ENCODE measurements around the gene DEDD2. TPM values are rescaled to one million over a fixed set of nuclear protein-coding genes. Genes with fewer than 3 reads are reported as not detected.

Gene DEDD2
- polyA plus RNA-seq, 1 of the 3 experiments (the other 2 are of a cell fraction): 30.2 TPM

DNA sequence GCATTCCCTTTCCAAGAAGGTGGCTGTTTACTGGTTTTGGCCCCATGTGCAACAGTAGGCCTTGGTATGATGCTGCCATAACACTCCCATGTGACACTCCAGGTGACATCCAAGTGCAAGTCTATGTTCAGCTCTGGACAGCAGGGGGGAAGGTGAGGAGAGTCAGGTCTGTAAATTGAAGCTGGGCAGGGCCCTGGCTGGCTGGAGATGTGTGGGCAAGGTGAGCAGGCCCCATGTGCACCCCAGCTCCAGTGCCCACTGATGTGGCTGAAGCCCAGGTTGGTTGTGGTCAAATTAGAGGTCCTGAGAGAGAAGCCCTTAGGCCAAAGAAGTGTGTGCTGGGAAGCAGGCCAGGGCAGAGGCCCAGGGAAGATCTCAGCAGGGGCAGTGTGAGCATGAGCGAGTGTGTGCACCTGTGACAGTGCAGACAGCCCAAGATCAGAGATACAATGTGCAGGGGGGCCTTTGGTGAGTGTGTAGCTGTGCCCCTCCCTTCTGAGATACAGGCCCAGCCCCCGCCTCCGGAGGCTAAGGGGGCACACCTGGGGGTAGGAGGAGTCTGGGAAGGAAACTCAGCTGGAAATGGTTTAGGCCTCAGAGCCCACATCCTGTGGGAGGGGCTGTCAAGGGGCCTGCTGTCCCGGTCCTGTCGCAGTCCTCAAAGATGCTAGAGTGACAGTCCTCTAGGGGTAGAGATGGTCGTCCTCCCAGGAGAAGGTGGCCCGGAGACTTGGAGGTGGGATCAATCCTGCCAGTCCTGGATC lies 18.6 kb downstream of the DEDD2 start:
- ChIA-PET POLR2A (no interaction called here), CTCF (interaction anchor here (1.1 to 2.0 kb wide), 4 partner anchors 14 to 99 kb away, joined by 3 to 6 read pairs (median 4); partner anchors contain the start of gene POU2F2)
- Histone ChIP-seq H3K4me1 (ENCODE audit: control insufficient read depth in 1 of 2, insufficient read depth in 2 of 2, low read depth in 1 of 2, low read length in 1 of 2) (no peaks in the 10 kb centered on the region), H4K20me1 (ENCODE audit: insufficient read depth) (0 out of 2 replicates have a peak, but pooled peaks cover 4% of the 10 kb centered on the region), H3K9me3 (no peaks in the 10 kb centered on the region), H3K4me3 (ENCODE audit: low read depth in 2 of 2, low read length in 1 of 2) (no peak overlapping the region), H3K79me2 (ENCODE audit: insufficient read depth) (no peaks in the 10 kb centered on the region; the same call in 1 of the 2 replicates), H3K27me3 (ENCODE audit: insufficient read depth) (no peaks in the 10 kb centered on the region), H3K9me2 (no peaks in the 10 kb centered on the region), H3K27ac (ENCODE audit: low read depth in 2 of 2, low read length in 1 of 2) (no peak overlapping the region), H3F3A (replicated peaks; ENCODE audit: insufficient read depth) (no peaks in the 10 kb centered on the region), H3K4me2 (no peak overlapping the region), H2AFZ (ENCODE audit: low read depth) (no peak overlapping the region), H3K9ac (no peak overlapping the region), H3K36me3 (replicated peaks in 1 of 2; ENCODE audit: control insufficient read depth in 1 of 2, insufficient read depth in 2 of 2, low read length in 1 of 2) (peaks cover 0 to 39% of the 10 kb centered on the region in 2 experiments)
- TF ChIP-seq, protein P1, sequence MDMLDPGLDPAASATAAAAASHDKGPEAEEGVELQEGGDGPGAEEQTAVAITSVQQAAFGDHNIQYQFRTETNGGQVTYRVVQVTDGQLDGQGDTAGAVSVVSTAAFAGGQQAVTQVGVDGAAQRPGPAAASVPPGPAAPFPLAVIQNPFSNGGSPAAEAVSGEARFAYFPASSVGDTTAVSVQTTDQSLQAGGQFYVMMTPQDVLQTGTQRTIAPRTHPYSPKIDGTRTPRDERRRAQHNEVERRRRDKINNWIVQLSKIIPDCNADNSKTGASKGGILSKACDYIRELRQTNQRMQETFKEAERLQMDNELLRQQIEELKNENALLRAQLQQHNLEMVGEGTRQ (IDR thresholded peaks at IDR 0.05; ENCODE audit: borderline replicate concordance, low read depth, low read length): no peak
- TF ChIP-seq NRF1 (IDR thresholded peaks at IDR 0.05; ENCODE audit: low read depth, low read length) (no peak), YY1 (IDR thresholded peaks at IDR 0.05; ENCODE audit: low read depth) (no peak), EP300 (IDR thresholded peaks at IDR 0.05; ENCODE audit: borderline replicate concordance in 1 of 2, low read depth in 1 of 2, low read length in 1 of 2) (no peak), POLR2AphosphoS5 (IDR thresholded peaks at IDR 0.05; ENCODE audit: low read depth, low read length) (no peak), SIN3A (IDR thresholded peaks at IDR 0.05; ENCODE audit: borderline replicate concordance, low read depth, low read length) (no peak), RFX5 (IDR thresholded peaks at IDR 0.05; ENCODE audit: low read length) (no peak), NFIC (IDR thresholded peaks at IDR 0.05; ENCODE audit: borderline replicate concordance) (no peak), TAF1 (IDR thresholded peaks at IDR 0.05; ENCODE audit: borderline replicate concordance, low read depth, low read length) (no peak), SMC3 (IDR thresholded peaks at IDR 0.05; ENCODE audit: low read depth, low read length) (no peak), GATA2 (CRISPR knock-in tag; IDR thresholded peaks at IDR 0.05) (no peak), FOSL2 (IDR thresholded peaks at IDR 0.05; ENCODE audit: borderline replicate concordance, low read depth) (no peak), FOXJ3 (CRISPR knock-in tag; IDR thresholded peaks at IDR 0.05) (no peak), ELF1 (IDR thresholded peaks at IDR 0.05) (no peak), TCF12 (IDR thresholded peaks at IDR 0.05) (no peak), MEF2A (IDR thresholded peaks at IDR 0.05; ENCODE audit: borderline replicate concordance, low read depth) (no peak), RXRA (IDR thresholded peaks at IDR 0.05; ENCODE audit: borderline replicate concordance, low read depth) (no peak)
- TF ChIP-seq, protein P2, sequence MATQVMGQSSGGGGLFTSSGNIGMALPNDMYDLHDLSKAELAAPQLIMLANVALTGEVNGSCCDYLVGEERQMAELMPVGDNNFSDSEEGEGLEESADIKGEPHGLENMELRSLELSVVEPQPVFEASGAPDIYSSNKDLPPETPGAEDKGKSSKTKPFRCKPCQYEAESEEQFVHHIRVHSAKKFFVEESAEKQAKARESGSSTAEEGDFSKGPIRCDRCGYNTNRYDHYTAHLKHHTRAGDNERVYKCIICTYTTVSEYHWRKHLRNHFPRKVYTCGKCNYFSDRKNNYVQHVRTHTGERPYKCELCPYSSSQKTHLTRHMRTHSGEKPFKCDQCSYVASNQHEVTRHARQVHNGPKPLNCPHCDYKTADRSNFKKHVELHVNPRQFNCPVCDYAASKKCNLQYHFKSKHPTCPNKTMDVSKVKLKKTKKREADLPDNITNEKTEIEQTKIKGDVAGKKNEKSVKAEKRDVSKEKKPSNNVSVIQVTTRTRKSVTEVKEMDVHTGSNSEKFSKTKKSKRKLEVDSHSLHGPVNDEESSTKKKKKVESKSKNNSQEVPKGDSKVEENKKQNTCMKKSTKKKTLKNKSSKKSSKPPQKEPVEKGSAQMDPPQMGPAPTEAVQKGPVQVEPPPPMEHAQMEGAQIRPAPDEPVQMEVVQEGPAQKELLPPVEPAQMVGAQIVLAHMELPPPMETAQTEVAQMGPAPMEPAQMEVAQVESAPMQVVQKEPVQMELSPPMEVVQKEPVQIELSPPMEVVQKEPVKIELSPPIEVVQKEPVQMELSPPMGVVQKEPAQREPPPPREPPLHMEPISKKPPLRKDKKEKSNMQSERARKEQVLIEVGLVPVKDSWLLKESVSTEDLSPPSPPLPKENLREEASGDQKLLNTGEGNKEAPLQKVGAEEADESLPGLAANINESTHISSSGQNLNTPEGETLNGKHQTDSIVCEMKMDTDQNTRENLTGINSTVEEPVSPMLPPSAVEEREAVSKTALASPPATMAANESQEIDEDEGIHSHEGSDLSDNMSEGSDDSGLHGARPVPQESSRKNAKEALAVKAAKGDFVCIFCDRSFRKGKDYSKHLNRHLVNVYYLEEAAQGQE (IDR thresholded peaks at IDR 0.05; ENCODE audit: low read depth, low read length): no peak
- WGBS (ENCODE audit: low lambda C conversion rate): 94% methylated on average over 4 of the region's 7 CpGs
- no peak for DNase-seq
